Tibial nerve (tissue), 4 donors: Measurements from ENCODE around the gene RPS10.

Source experiments
- EP300 ChIP-seq, 2 donors: sonication (generic); formaldehyde crosslinking; IDR thresholded peaks; one replicate each; pipeline ENCODE4 v1.6.1; 2017; ENCODE audit warnings: antibody characterized with exemption in 2 of 2, mild to moderate bottlenecking in 1 of 2
- POLR2A ChIP-seq, 2 donors: fragments of 450-650 bp; IDR thresholded peaks; one replicate each; pipeline ENCODE4 v1.6.1; 2017; ENCODE audit warnings: antibody characterized with exemption in 2 of 2, mild to moderate bottlenecking in 2 of 2, moderate library complexity in 2 of 2
- TF ChIP-seq, protein P1 (sequence below), 5 experiments: fragments of 200-600 bp in 3 of 5; fragments of 450-650 bp in 2 of 5; sonication (generic) in 3 of 5; IDR thresholded peaks; one replicate each; pipeline ENCODE4 v1.5.1; 2016 to 2019; ENCODE audit warnings: antibody characterized with exemption in 5 of 5, mild to moderate bottlenecking in 3 of 5, moderate library complexity in 2 of 5

DNA sequence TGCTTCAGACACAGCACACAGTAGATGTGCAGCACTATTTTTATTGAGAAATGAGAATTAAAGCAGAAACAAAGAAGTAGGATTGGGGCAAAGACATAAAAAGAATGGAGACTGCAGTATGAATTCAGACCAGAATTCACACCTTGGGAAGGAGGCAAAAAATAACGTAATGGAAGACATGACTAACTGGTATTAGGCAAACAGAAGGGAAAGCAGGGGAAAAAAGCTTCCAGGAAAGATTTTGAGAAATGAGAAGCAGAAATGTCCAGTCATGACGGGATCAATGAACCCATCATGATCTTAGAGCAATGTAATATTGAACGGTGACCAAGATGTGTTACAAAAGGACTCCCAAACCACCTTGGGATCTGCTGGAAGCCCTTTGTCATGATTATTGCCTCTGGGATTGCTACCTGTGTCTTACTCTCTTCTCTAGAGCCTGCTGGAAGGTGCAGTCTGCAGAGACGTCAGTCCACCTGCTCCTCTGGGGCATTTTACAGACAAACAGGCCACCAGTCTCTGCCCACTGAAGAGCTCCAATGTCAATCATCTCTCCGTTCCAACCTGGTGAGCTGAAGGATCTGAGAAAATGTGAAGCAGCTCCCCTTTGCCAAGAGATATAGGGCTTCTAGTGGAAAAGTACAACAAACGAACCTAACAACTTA, 42.1 kb downstream of the RPS10 start:
- TF ChIP-seq, protein P1, sequence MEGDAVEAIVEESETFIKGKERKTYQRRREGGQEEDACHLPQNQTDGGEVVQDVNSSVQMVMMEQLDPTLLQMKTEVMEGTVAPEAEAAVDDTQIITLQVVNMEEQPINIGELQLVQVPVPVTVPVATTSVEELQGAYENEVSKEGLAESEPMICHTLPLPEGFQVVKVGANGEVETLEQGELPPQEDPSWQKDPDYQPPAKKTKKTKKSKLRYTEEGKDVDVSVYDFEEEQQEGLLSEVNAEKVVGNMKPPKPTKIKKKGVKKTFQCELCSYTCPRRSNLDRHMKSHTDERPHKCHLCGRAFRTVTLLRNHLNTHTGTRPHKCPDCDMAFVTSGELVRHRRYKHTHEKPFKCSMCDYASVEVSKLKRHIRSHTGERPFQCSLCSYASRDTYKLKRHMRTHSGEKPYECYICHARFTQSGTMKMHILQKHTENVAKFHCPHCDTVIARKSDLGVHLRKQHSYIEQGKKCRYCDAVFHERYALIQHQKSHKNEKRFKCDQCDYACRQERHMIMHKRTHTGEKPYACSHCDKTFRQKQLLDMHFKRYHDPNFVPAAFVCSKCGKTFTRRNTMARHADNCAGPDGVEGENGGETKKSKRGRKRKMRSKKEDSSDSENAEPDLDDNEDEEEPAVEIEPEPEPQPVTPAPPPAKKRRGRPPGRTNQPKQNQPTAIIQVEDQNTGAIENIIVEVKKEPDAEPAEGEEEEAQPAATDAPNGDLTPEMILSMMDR (IDR thresholded peaks at IDR 0.05) = no peak
- TF ChIP-seq EP300 (IDR thresholded peaks at IDR 0.05) (peak in 1 of 2 donors; percentile 61), POLR2A (IDR thresholded peaks at IDR 0.05) (no peak)
